Activated T-cell treated with anti-CD3 and anti-CD28 coated beads, Interleukin-2, amount 50 U/mL, for 72 hours (primary cell): ENCODE measurements around the gene ADAT3. TPM values are rescaled to one million over a fixed set of nuclear protein-coding genes. Genes with fewer than 3 reads are reported as not detected.
"Not testable (repeated sequence)": the region's sequence is repeated elsewhere in the genome, so short reads cannot be mapped to it uniquely, and the experiment has no call there.

Experiments used
- ATAC-seq, 2 donors: fragments of 150-1000 bp; cut with Tn5 transposase; replicated peaks in 1 of 2; 2 replicates each; pipeline ENCODE4 v1.10.0; 2021; ENCODE audit warnings: moderate library complexity in 2 of 2, mild to moderate bottlenecking in 1 of 2
- DNase-seq, 2 donors: peaks; one replicate each; pipeline ENCODE4 v3.0.0; 2021 to 2022; ENCODE audit warnings: mixed read lengths in 1 of 2
- H3K27ac Mint-ChIP-seq: one replicate; pipeline ENCODE4 v1.8.0; 2022; ENCODE audit warnings: mild to moderate bottlenecking, moderate library complexity, mixed read lengths
- H3K27me3 Mint-ChIP-seq: one replicate; pipeline ENCODE4 v1.8.0; 2022; ENCODE audit warnings: low read depth, mixed read lengths
- H3K36me3 Mint-ChIP-seq, 2 donors: one replicate each; pipeline ENCODE4 v1.8.0; 2022; ENCODE audit warnings: mixed read lengths in 2 of 2, mild to moderate bottlenecking in 1 of 2; ENCODE audit not compliant: insufficient read depth in 2 of 2
- H3K4me1 Mint-ChIP-seq: one replicate; pipeline ENCODE4 v1.8.0; 2022; ENCODE audit warnings: low read depth, mixed read lengths
- H3K4me3 Mint-ChIP-seq, 2 donors: one replicate each; pipeline ENCODE4 v1.8.0; 2022; ENCODE audit warnings: mild to moderate bottlenecking in 2 of 2, mixed read lengths in 2 of 2, moderate library complexity in 2 of 2
- H3K9me3 Mint-ChIP-seq, 2 donors: one replicate each; pipeline ENCODE4 v1.8.0; 2022; ENCODE audit warnings: mixed read lengths in 2 of 2
- total RNA-seq, 2 donors: library from RNA; stranded (reverse); gene quantifications; one replicate each; pipeline ENCODE4 v1.2.3, GENCODE V29; 2022

Gene ADAT3
- total RNA-seq, 2 donors from 2014 or later = 4.2 to 4.5 TPM

GRCh38 chr19:1882786-1883692 lies 22.2 kb upstream of the ADAT3 start:
- Mint-ChIP-seq H3K4me3 (peak overlapping the region; percentile 96 to 99), H3K4me1 (peaks cover 33% of the 10 kb centered on the region), H3K27me3 (no peaks in the 10 kb centered on the region), H3K27ac (peak overlapping the region; percentile 90), H3K9me3 (no peaks in the 10 kb centered on the region), H3K36me3 (peaks cover 5 to 15% of the 10 kb centered on the region in 2 donors)
- DNase-seq (no peak), ATAC-seq (no peak)

GRCh38 chr19:1883784-1884183 lies 21.4 kb upstream of the ADAT3 start:
- H3K27ac Mint-ChIP-seq = peak overlapping the region; percentile 90
- peaks cover 5 to 15% of the 10 kb centered on the region in 2 donors for H3K36me3 Mint-ChIP-seq
- peaks cover 33% of the 10 kb centered on the region for H3K4me1 Mint-ChIP-seq
- DNase-seq (no peak), ATAC-seq (peak in 1 of 2 donors; percentile 24)
- H3K9me3 Mint-ChIP-seq = no peaks in the 10 kb centered on the region
- no peaks in the 10 kb centered on the region for H3K27me3 Mint-ChIP-seq
- peak overlapping the region; percentile 96 to 99 for H3K4me3 Mint-ChIP-seq

- peak; percentile 40 to 43 for DNase-seq
Observed at GRCh38 chr19:1884291-1884718, 20.9 kb upstream of the ADAT3 start.

GRCh38 chr19:1884719-1885334 lies 20.4 kb upstream of the ADAT3 start:
- Mint-ChIP-seq H3K4me3 (peak overlapping the region; percentile 96 to 99), H3K27ac (peak overlapping the region; percentile 90), H3K4me1 (peaks cover 33% of the 10 kb centered on the region), H3K36me3 (peaks cover 5 to 15% of the 10 kb centered on the region in 2 donors), H3K9me3 (no peaks in the 10 kb centered on the region), H3K27me3 (no peaks in the 10 kb centered on the region)
- ATAC-seq (peak in 1 of 2 donors; percentile 7), DNase-seq (no peak)

More at GRCh38 chr19:1884291-1884718, 20.9 kb upstream of the ADAT3 start:
- H3K4me1 Mint-ChIP-seq = peaks cover 33% of the 10 kb centered on the region
- ATAC-seq = peak; percentile 6 to 17
- no peaks in the 10 kb centered on the region for H3K27me3 Mint-ChIP-seq
- H3K9me3 Mint-ChIP-seq = no peaks in the 10 kb centered on the region
- peak overlapping the region; percentile 96 to 99 for H3K4me3 Mint-ChIP-seq
- peaks cover 5 to 15% of the 10 kb centered on the region in 2 donors for H3K36me3 Mint-ChIP-seq
- H3K27ac Mint-ChIP-seq = peak overlapping the region; percentile 90

GRCh38 chr19:1885398-1886119 lies 19.6 kb upstream of the ADAT3 start, which contains the start of gene ABHD17A:
Gene ABHD17A (minus strand): TSS chr19:1885496. CDS start chr19:1881566, 3,930 bp downstream.
- H3K27ac Mint-ChIP-seq = peak within 1 kb of the TSS; percentile 90
- not testable (repeated sequence) for H3K27me3 Mint-ChIP-seq, H3K9me3 Mint-ChIP-seq
- DNase-seq (peak; percentile 94 to 96), ATAC-seq (peak; percentile 88 to 89)
- peak within 1 kb of the TSS; percentile 96 to 99 for H3K4me3 Mint-ChIP-seq
- peaks cover 33% of the 10 kb centered on the region for H3K4me1 Mint-ChIP-seq
- peaks cover 5 to 15% of the 10 kb centered on the region in 2 donors for H3K36me3 Mint-ChIP-seq

- not testable (repeated sequence) for H3K27ac Mint-ChIP-seq
Observed at GRCh38 chr19:1886360-1886759, 18.8 kb upstream of the ADAT3 start.

GRCh38 chr19:1888385-1888784 lies 16.8 kb upstream of the ADAT3 start:
- Mint-ChIP-seq H3K27ac (no peak overlapping the region), H3K9me3 (no peaks in the 10 kb centered on the region), H3K4me3 (no peak overlapping the region), H3K36me3 (peaks cover 5 to 11% of the 10 kb centered on the region in 2 donors), H3K4me1 (peaks cover 18% of the 10 kb centered on the region), H3K27me3 (no peaks in the 10 kb centered on the region)
- ATAC-seq (no peak), DNase-seq (no peak)

More at GRCh38 chr19:1886360-1886759, 18.8 kb upstream of the ADAT3 start:
- Mint-ChIP-seq H3K4me1 (peaks cover 33% of the 10 kb centered on the region), H3K36me3 (peaks cover 5 to 15% of the 10 kb centered on the region in 2 donors)
- not testable (repeated sequence) for ATAC-seq, H3K4me3 Mint-ChIP-seq, H3K27me3 Mint-ChIP-seq, DNase-seq, H3K9me3 Mint-ChIP-seq

GRCh38 chr19:1889907-1890306 lies 15.3 kb upstream of the ADAT3 start:
- H3K4me3 Mint-ChIP-seq = no peak overlapping the region
- H3K27ac Mint-ChIP-seq = no peak overlapping the region
- no peaks in the 10 kb centered on the region for H3K36me3 Mint-ChIP-seq
- peaks cover 20% of the 10 kb centered on the region for H3K4me1 Mint-ChIP-seq
- no peaks in the 10 kb centered on the region for H3K9me3 Mint-ChIP-seq
- DNase-seq (no peak), ATAC-seq (no peak)
- no peaks in the 10 kb centered on the region for H3K27me3 Mint-ChIP-seq

GRCh38 chr19:1893791-1894190 lies 11.4 kb upstream of the ADAT3 start:
- ATAC-seq (no peak), DNase-seq (no peak)
- H3K9me3 Mint-ChIP-seq = no peaks in the 10 kb centered on the region
- no peaks in the 10 kb centered on the region for H3K27me3 Mint-ChIP-seq
- no peak overlapping the region for H3K27ac Mint-ChIP-seq
- no peaks in the 10 kb centered on the region for H3K36me3 Mint-ChIP-seq
- peaks cover 47% of the 10 kb centered on the region for H3K4me1 Mint-ChIP-seq
- H3K4me3 Mint-ChIP-seq = peak overlapping the region; percentile 9 to 64

- Mint-ChIP-seq H3K9me3 (no peaks in the 10 kb centered on the region), H3K4me1 (peaks cover 47% of the 10 kb centered on the region), H3K27me3 (no peaks in the 10 kb centered on the region), H3K27ac (peak overlapping the region; percentile 68), H3K4me3 (peak overlapping the region; percentile 92 to 94), H3K36me3 (no peaks in the 10 kb centered on the region)
- DNase-seq (no peak), ATAC-seq (no peak)
Observed at GRCh38 chr19:1896508-1896907, 8.7 kb upstream of the ADAT3 start.

- Mint-ChIP-seq H3K27ac (no peak overlapping the region), H3K9me3 (no peaks in the 10 kb centered on the region), H3K36me3 (no peaks in the 10 kb centered on the region), H3K4me3 (no peak overlapping the region), H3K27me3 (no peaks in the 10 kb centered on the region), H3K4me1 (peaks cover 43% of the 10 kb centered on the region)
- no peak for DNase-seq
- ATAC-seq = no peak
Observed at GRCh38 chr19:1901940-1902404, 3.2 kb upstream of the ADAT3 start.

GRCh38 chr19:1902923-1903322 lies 2.3 kb upstream of the ADAT3 start:
- Mint-ChIP-seq H3K27me3 (no peaks in the 10 kb centered on the region), H3K4me3 (peak overlapping the region; percentile 32 to 65), H3K36me3 (no peaks in the 10 kb centered on the region), H3K27ac (no peak overlapping the region), H3K9me3 (no peaks in the 10 kb centered on the region), H3K4me1 (peaks cover 37% of the 10 kb centered on the region)
- ATAC-seq (no peak), DNase-seq (no peak)

- ATAC-seq = peak in 1 of 2 donors; percentile 4
Observed at GRCh38 chr19:1904860-1905109, 414 bp upstream of the ADAT3 start.

More at GRCh38 chr19:1904860-1905109, 414 bp upstream of the ADAT3 start:
- no peak for DNase-seq
- Mint-ChIP-seq H3K27ac (no peak overlapping the region), H3K4me1 (peaks cover 46% of the 10 kb centered on the region), H3K4me3 (peak overlapping the region; percentile 82 to 84), H3K27me3 (no peaks in the 10 kb centered on the region), H3K36me3 (no peaks in the 10 kb centered on the region), H3K9me3 (no peaks in the 10 kb centered on the region)
